H1 (cell line): ENCODE measurements around the gene KLK6. TPM values are rescaled to one million over a fixed set of nuclear protein-coding genes. Genes with fewer than 3 reads are reported as not detected.
A peak's percentile ranks its signal among the peaks of the same experiment; 100 is the strongest.

Source experiments
- CTCF ChIA-PET: fragments of 300-600 bp; sonication (Branson Sonifier 250); formaldehyde crosslinking; loops from one replicate; lab custom pipeline; 2021; ENCODE audit not compliant: partially characterized antibody; lab: Charles Lee
- POLR2A ChIA-PET: fragments of 300-600 bp; sonication (Branson Sonifier 250); formaldehyde crosslinking; loops from one replicate; lab custom pipeline; 2021; ENCODE audit warnings: inconsistent platforms; ENCODE audit not compliant: partially characterized antibody; lab: Charles Lee
- DNase-seq, 2 experiments: peaks; one replicate each; pipeline versions ENCODE4 v3.0.0 to v3.0.0-alpha.2; 2010 to 2022; ENCODE audit warnings: low spot score in 2 of 2, low read depth in 1 of 2, mixed read lengths in 1 of 2
- FAIRE-seq: peaks from 2 replicates; lab custom pipeline; 2011; peaks lifted over from hg19 to GRCh38; lab: Jason Lieb, UNC
- H2AFZ ChIP-seq: 2 replicates; pipeline ENCODE4 v1.8.1; 2012; ENCODE audit warnings: low read length, inconsistent platforms
- H2AK5ac ChIP-seq: 2 replicates; pipeline ENCODE4 v1.6.1; 2013; ENCODE audit warnings: low read depth, low read length
- H2BK120ac ChIP-seq: replicated peaks from 2 replicates; pipeline ENCODE3; 2013; ENCODE audit warnings: low read depth, low read length, inconsistent platforms
- H2BK12ac ChIP-seq: 2 replicates; pipeline ENCODE4 v1.6.1; 2013; ENCODE audit warnings: low read depth, low read length
- H2BK15ac ChIP-seq: 2 replicates; pipeline ENCODE4 v1.6.1; 2013; ENCODE audit warnings: low read length
- H2BK20ac ChIP-seq: 2 replicates; pipeline ENCODE4 v1.6.1; 2013; ENCODE audit warnings: low read length
- H2BK5ac ChIP-seq: 2 replicates; pipeline ENCODE4 v1.6.1; 2013; ENCODE audit warnings: low read depth, low read length
- H3K14ac ChIP-seq: 2 replicates; pipeline ENCODE4 v1.6.1; 2013; ENCODE audit warnings: inconsistent platforms; ENCODE audit not compliant: insufficient read length
- H3K18ac ChIP-seq: 2 replicates; pipeline ENCODE4 v1.6.1; 2013; ENCODE audit warnings: low read length; ENCODE audit errors: extremely low read depth
- H3K23ac ChIP-seq: 2 replicates; pipeline ENCODE4 v1.6.1; 2013; ENCODE audit warnings: inconsistent platforms; ENCODE audit not compliant: insufficient read length
- H3K23me2 ChIP-seq: 2 replicates; pipeline ENCODE4 v1.6.1; 2013; ENCODE audit warnings: low read depth, low read length
- H3K27ac ChIP-seq: 2 replicates; pipeline ENCODE4 v1.6.1; 2011; ENCODE audit warnings: low read depth, low read length, inconsistent platforms
- H3K27me3 ChIP-seq, 4 experiments: replicated peaks in 1 of 4; 1 replicate in 1 of 4; 2 replicates in 3 of 4; pipeline versions ENCODE4 v1.6.1 to v1.8.1; 2011 to 2013; ENCODE audit warnings: low read length in 3 of 4, mild to moderate bottlenecking in 3 of 4, inconsistent platforms in 2 of 4, mixed read lengths in 2 of 4, moderate library complexity in 1 of 4; ENCODE audit not compliant: control insufficient read depth in 3 of 4, insufficient read depth in 3 of 4; ENCODE audit errors: extremely low read depth in 1 of 4
- H3K36me3 ChIP-seq, 4 experiments: 2 replicates each; pipeline versions ENCODE4 v1.6.1 to v1.8.1; 2011 to 2013; ENCODE audit warnings: mild to moderate bottlenecking in 4 of 4, low read length in 3 of 4, moderate library complexity in 2 of 4, control low read depth in 1 of 4, inconsistent platforms in 1 of 4; ENCODE audit not compliant: insufficient read depth in 4 of 4, control insufficient read depth in 2 of 4
- H3K4ac ChIP-seq: replicated peaks from 2 replicates; pipeline ENCODE3; 2013; ENCODE audit warnings: low read length, low read depth, mixed read lengths, inconsistent platforms; ENCODE audit not compliant: insufficient read length
- H3K4me1 ChIP-seq, 4 experiments: replicated peaks in 1 of 4; 1 replicate in 1 of 4; 2 replicates in 3 of 4; pipeline versions ENCODE4 v1.6.1 to v1.8.1; 2011 to 2013; ENCODE audit warnings: low read length in 3 of 4, inconsistent platforms in 2 of 4, mixed read lengths in 1 of 4; ENCODE audit not compliant: insufficient read depth in 4 of 4, control insufficient read depth in 3 of 4
- H3K4me2 ChIP-seq, 2 experiments: 2 replicates each; pipeline versions ENCODE4 v1.6.1 to v1.8.1; 2011 to 2013; ENCODE audit warnings: low read depth in 2 of 2, low read length in 2 of 2, control low read depth in 1 of 2, inconsistent platforms in 1 of 2, mild to moderate bottlenecking in 1 of 2; ENCODE audit not compliant: insufficient read depth in 1 of 2
- H3K4me3 ChIP-seq, 4 experiments: fragments of 200-600, 300-600 bp in 1 of 4; sonication (generic), shearing (Covaris generic), sonication (Bioruptor Twin) in 1 of 4; 2 replicates each; pipeline versions ENCODE4 v1.5.1 to v1.8.1; 2011 to 2016; ENCODE audit warnings: low read length in 4 of 4, low read depth in 3 of 4, control low read depth in 2 of 4, inconsistent platforms in 2 of 4, mild to moderate bottlenecking in 2 of 4, mixed read lengths in 1 of 4, moderate library complexity in 1 of 4; ENCODE audit not compliant: insufficient read depth in 2 of 4; ENCODE audit errors: extremely low read depth in 1 of 4
- H3K56ac ChIP-seq: replicated peaks from 2 replicates; pipeline ENCODE3; 2013; ENCODE audit warnings: low read depth, mild to moderate bottlenecking, mixed read lengths, low read length, inconsistent platforms; ENCODE audit not compliant: insufficient read length
- H3K79me1 ChIP-seq: 2 replicates; pipeline ENCODE4 v1.6.1; 2013; ENCODE audit warnings: low read depth, low read length, control low read depth
- H3K79me2 ChIP-seq, 2 experiments: 2 replicates each; pipeline versions ENCODE4 v1.6.1 to v1.8.1; 2012 to 2013; ENCODE audit warnings: low read length in 2 of 2, mild to moderate bottlenecking in 2 of 2, inconsistent platforms in 1 of 2; ENCODE audit not compliant: insufficient read depth in 2 of 2, control insufficient read depth in 1 of 2
- H3K9ac ChIP-seq, 4 experiments: replicated peaks in 1 of 4; 1 replicate in 1 of 4; 2 replicates in 3 of 4; pipeline versions ENCODE4 v1.6.1 to v1.8.1; 2011 to 2013; ENCODE audit warnings: low read depth in 3 of 4, low read length in 3 of 4, control low read depth in 2 of 4, mild to moderate bottlenecking in 2 of 4, moderate library complexity in 2 of 4, inconsistent platforms in 1 of 4; ENCODE audit errors: extremely low read depth in 1 of 4
- H3K9me3 ChIP-seq, 2 experiments: 2 replicates each; pipeline versions ENCODE4 v1.6.1 to v1.8.1; 2012 to 2013; ENCODE audit warnings: mild to moderate bottlenecking in 2 of 2, moderate library complexity in 2 of 2, control low read depth in 1 of 2, inconsistent platforms in 1 of 2, low read depth in 1 of 2, low read length in 1 of 2, mixed read lengths in 1 of 2; ENCODE audit not compliant: insufficient read depth in 2 of 2
- H4K20me1 ChIP-seq, 2 experiments: replicated peaks in 1 of 2; 2 replicates each; pipeline versions ENCODE3 to v1.8.1; 2011 to 2013; ENCODE audit warnings: inconsistent platforms in 2 of 2, low read length in 2 of 2, mild to moderate bottlenecking in 1 of 2; ENCODE audit not compliant: insufficient read depth in 2 of 2, control insufficient read depth in 1 of 2
- H4K5ac ChIP-seq: 2 replicates; pipeline ENCODE4 v1.6.1; 2013; ENCODE audit warnings: low read length, low read depth, mixed read lengths, inconsistent platforms; ENCODE audit not compliant: insufficient read length
- H4K8ac ChIP-seq: 2 replicates; pipeline ENCODE4 v1.8.0; 2013; ENCODE audit warnings: mild to moderate bottlenecking, moderate library complexity, low read length, inconsistent platforms; ENCODE audit not compliant: insufficient read depth; ENCODE audit errors: extremely low read depth
- H4K91ac ChIP-seq: replicated peaks from 2 replicates; pipeline ENCODE3; 2013; ENCODE audit warnings: low read length, mixed read lengths, inconsistent platforms; ENCODE audit not compliant: insufficient read length
- FOSL1 ChIP-seq: IDR thresholded peaks from 2 replicates; pipeline ENCODE4 v1.6.1; 2011; ENCODE audit warnings: mild to moderate bottlenecking, low read depth, low read length, moderate library complexity; ENCODE audit not compliant: insufficient read depth
- KDM4A ChIP-seq: IDR thresholded peaks from one replicate; pipeline ENCODE4 v1.7.1; 2012; ENCODE audit warnings: low read depth, mild to moderate bottlenecking, moderate library complexity, low read length, inconsistent platforms; ENCODE audit not compliant: severe bottlenecking
- NRF1 ChIP-seq: IDR thresholded peaks from 2 replicates; pipeline ENCODE4 v1.6.1; 2011; ENCODE audit warnings: mild to moderate bottlenecking, low read depth, low read length, improper control_type of control experiment
- RXRA ChIP-seq: IDR thresholded peaks from 2 replicates; pipeline ENCODE4 v1.6.1; 2011; ENCODE audit warnings: low read depth, mild to moderate bottlenecking, low read length, moderate library complexity; ENCODE audit not compliant: insufficient read depth
- SIN3A ChIP-seq, 2 experiments: IDR thresholded peaks in 1 of 2; conservative IDR thresholded peaks in 1 of 2; 2 replicates each; pipeline ENCODE4 v1.6.1; 2011 to 2012; ENCODE audit warnings: low read length in 2 of 2, improper control_type of control experiment in 1 of 2, low read depth in 1 of 2, mild to moderate bottlenecking in 1 of 2
- WGBS, 2 experiments: shearing (Covaris generic) in 1 of 2; methylation state at CpG; one replicate each; pipeline versions ENCODE4 v1.1.6 to v1.1.7; 2013 to 2015; ENCODE audit warnings: low lambda C conversion rate in 2 of 2, mixed read lengths in 2 of 2, inconsistent platforms in 1 of 2, low coverage in 1 of 2, missing lambda C conversion rate in 1 of 2; ENCODE audit not compliant: insufficient replicate concordance in 2 of 2, insufficient coverage in 1 of 2, insufficient read length in 1 of 2; ENCODE audit errors: extremely low coverage in 1 of 2, missing lambda C conversion rate in 1 of 2; 5-methylcytosine and 5-hydroxymethylcytosine counted together
- polyA plus RNA-seq, 7 experiments: library from polyadenylated mRNA; depleted of rRNA in 3 of 7; stranded (reverse) in 5 of 7; unstranded in 2 of 7; fragments of >200 nt in 5 of 7; fragments of 200-250 nt in 2 of 7; gene quantifications; 1 replicate in 5 of 7; 2 replicates in 1 of 7; 4 replicates in 1 of 7; pipeline versions ENCODE4 v1.2.1 to v1.2.3, GENCODE V29; 2011 to 2013; ENCODE audit warnings: missing spikeins in 2 of 7, mixed read lengths in 2 of 7
- total RNA-seq: library from RNA; stranded (reverse); fragmentation: NEBNext Ultra II Directional; extraction: Animal tissue kit (Norgen Biotek cat#: 25700); gene quantifications from 2 replicates; pipeline ENCODE4 v1.2.1, GENCODE V29; 2021
- TF ChIP-seq, protein P1 (sequence below), 3 experiments: IDR thresholded peaks; 1 replicate in 2 of 3; 2 replicates in 1 of 3; pipeline versions ENCODE4 v1.5.1 to v1.6.1; 2011; ENCODE audit warnings: low read length in 3 of 3, mild to moderate bottlenecking in 3 of 3, inconsistent platforms in 2 of 3, low read depth in 1 of 3, moderate library complexity in 1 of 3; ENCODE audit not compliant: insufficient read depth in 1 of 3; ENCODE audit errors: control extremely low read depth in 1 of 3

The KLK6 gene
- total and polyA plus RNA-seq, 2 of the 8 experiments (the other 6 are each of a cell fraction or from before 2014, with no cell fraction given), result 0.69 to 3.2 TPM

DNA sequence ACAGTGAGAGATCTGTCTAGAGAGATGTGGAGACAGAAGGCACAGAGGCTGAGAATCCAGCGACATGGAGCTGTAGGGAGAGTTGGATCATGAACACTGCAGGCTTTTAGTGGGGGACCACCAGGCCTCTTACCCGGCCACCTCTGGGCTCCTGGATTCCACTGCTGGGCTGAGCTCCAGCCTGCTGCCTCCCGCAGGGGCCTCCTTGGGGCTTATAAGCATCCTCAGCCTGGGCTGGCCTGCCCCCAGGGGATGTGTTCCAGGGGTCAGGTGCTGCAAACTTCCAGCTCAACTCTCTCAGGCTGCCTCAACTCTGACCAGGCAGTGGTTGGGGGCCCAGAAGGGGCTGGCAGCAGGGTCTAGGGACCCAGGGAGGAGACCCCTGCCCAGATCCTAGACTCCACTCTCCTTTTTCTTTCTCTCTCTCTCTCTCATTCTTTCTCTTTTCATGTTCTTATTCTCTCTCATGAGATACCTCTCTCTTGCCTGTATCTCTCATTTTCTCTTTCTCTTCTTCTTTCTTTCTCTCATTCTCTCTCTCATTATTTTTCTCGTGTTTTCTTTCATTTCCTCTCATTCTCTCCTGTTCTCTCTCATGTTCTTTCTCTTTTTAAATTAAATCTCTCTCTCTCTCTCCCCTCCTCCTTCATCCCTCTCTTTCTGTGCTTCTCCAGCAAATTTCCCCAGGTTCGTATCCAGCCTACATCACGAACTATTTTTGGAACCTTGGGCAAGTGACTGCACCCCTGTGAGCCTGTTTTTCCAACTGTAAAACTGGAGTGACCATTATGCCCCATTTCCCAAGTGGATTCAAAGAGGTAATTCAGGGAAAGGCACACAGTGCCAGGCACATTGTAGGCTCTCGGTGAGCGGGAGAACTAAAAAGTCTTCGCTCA lies 57.9 kb downstream of the KLK6 start, which contains the start of gene KLK4:
Gene KLK4, minus strand, starts transcription at position 190 of the 896 bp plus-strand sequence. CDS start 657 bp downstream, outside the sequence.
- H4K91ac ChIP-seq, result no peak within 1 kb of the TSS
- TF ChIP-seq, protein P1, sequence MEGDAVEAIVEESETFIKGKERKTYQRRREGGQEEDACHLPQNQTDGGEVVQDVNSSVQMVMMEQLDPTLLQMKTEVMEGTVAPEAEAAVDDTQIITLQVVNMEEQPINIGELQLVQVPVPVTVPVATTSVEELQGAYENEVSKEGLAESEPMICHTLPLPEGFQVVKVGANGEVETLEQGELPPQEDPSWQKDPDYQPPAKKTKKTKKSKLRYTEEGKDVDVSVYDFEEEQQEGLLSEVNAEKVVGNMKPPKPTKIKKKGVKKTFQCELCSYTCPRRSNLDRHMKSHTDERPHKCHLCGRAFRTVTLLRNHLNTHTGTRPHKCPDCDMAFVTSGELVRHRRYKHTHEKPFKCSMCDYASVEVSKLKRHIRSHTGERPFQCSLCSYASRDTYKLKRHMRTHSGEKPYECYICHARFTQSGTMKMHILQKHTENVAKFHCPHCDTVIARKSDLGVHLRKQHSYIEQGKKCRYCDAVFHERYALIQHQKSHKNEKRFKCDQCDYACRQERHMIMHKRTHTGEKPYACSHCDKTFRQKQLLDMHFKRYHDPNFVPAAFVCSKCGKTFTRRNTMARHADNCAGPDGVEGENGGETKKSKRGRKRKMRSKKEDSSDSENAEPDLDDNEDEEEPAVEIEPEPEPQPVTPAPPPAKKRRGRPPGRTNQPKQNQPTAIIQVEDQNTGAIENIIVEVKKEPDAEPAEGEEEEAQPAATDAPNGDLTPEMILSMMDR (IDR thresholded peaks at IDR 0.05; ENCODE audit: control extremely low read depth in 1 of 3, insufficient read depth in 1 of 3, low read depth in 1 of 3, low read length in 3 of 3), result no peak
- no peak for TF ChIP-seq FOSL1
- no peak for TF ChIP-seq KDM4A
- TF ChIP-seq RXRA, result no peak
- TF ChIP-seq SIN3A (conservative IDR thresholded peaks at IDR 0.05 in 1 of 2, IDR thresholded peaks at IDR 0.05 in 1 of 2; ENCODE audit: low read depth in 1 of 2, low read length in 2 of 2), result no peak
- no peak for TF ChIP-seq NRF1
- H3K18ac ChIP-seq, result no peak within 1 kb of the TSS
- peak within 1 kb of the TSS; percentile 80 to 91; a peak in 3 of 4 replicates for H3K4me2 ChIP-seq
- no peak within 1 kb of the TSS for H3K14ac ChIP-seq
- no peaks in the 10 kb centered on the region for H3K79me2 ChIP-seq
- H3K56ac ChIP-seq, result no peak within 1 kb of the TSS
- H4K8ac ChIP-seq, result no peak within 1 kb of the TSS
- H2AK5ac ChIP-seq, result no peak within 1 kb of the TSS; the same call in 1 of the 2 replicates
- no peak within 1 kb of the TSS for H3K27ac ChIP-seq
- ChIA-PET POLR2A (interaction anchor here (1.0 to 5.3 kb wide), 3 partner anchors 10 to 116 kb away, joined by 3 to 36 read pairs (median 26); no protein-coding TSS in a partner anchor), CTCF (interaction anchor here (0.6 to 2.3 kb wide), 4 partner anchors 10 to 356 kb away, joined by 3 to 17 read pairs (median 4); no protein-coding TSS in a partner anchor)
- 0 out of 2 replicates have a peak within 1 kb of the TSS, but pooled peaks have one; percentile 27 for H2BK5ac ChIP-seq
- H4K5ac ChIP-seq, result no peak within 1 kb of the TSS
- H3K36me3 ChIP-seq, result no peaks in the 10 kb centered on the region
- H3K9me3 ChIP-seq, result no peaks in the 10 kb centered on the region
- no peak for DNase-seq
- peak within 1 kb of the TSS; percentile 12; the same call in 1 of the 2 replicates for H2BK12ac ChIP-seq
- H3K23me2 ChIP-seq, result peaks cover 16% of the 10 kb centered on the region
- no peak for FAIRE-seq
- peaks cover 21 to 42% (median 33%) of the 10 kb centered on the region in 4 experiments for H3K27me3 ChIP-seq
- H2BK120ac ChIP-seq, result no peak within 1 kb of the TSS
- no peak within 1 kb of the TSS for H3K9ac ChIP-seq
- H2AFZ ChIP-seq, result no peak within 1 kb of the TSS
- peaks cover 0 to 14% (median 9%) of the 10 kb centered on the region in 4 experiments; a peak in 5 of 7 replicates for H3K4me1 ChIP-seq
- H2BK15ac ChIP-seq, result peak within 1 kb of the TSS; percentile 73; the same call in 1 of the 2 replicates
- H3K23ac ChIP-seq, result no peak within 1 kb of the TSS
- peak within 1 kb of the TSS in 1 of 4 experiments; percentile 55; a peak in 2 of 8 replicates for H3K4me3 ChIP-seq
- 79 to 100% methylated on average over 1 to 9 of the region's 9 CpGs for WGBS, 2 experiments
- no peaks in the 10 kb centered on the region for H3K79me1 ChIP-seq
- H3K4ac ChIP-seq, result no peak within 1 kb of the TSS
- peaks cover 0 to 2% of the 10 kb centered on the region in 2 experiments for H4K20me1 ChIP-seq
- H2BK20ac ChIP-seq, result peak within 1 kb of the TSS; percentile 53; the same call in 1 of the 2 replicates
